OCI-LY1 (cell line): ENCODE data around the gene PTPRM.

Experiments
- H2AFZ ChIP-seq: fragments of 200-600 bp; sonication (generic), shearing (Covaris generic); 2 replicates; pipeline ENCODE4 v1.6.0; 2014; ENCODE audit warnings: antibody characterized with exemption, mild to moderate bottlenecking, low read length
- H3F3A ChIP-seq: fragments of 200-600 bp; sonication (generic), shearing (Covaris generic); 2 replicates; pipeline ENCODE4 v1.6.0; 2014; ENCODE audit warnings: mild to moderate bottlenecking, antibody characterized with exemption, low read length, moderate library complexity; ENCODE audit not compliant: insufficient read depth
- H3K27ac ChIP-seq: fragments of 200-600 bp; sonication (generic); 2 replicates; pipeline ENCODE4 v1.5.1; 2014; ENCODE audit warnings: low read length, mixed run types, mild to moderate bottlenecking, low read depth; ENCODE audit not compliant: poor library complexity, severe bottlenecking
- H3K27me3 ChIP-seq: fragments of 200-600 bp; sonication (generic); 2 replicates; pipeline ENCODE4 v1.6.0; 2014; ENCODE audit warnings: antibody characterized with exemption, mild to moderate bottlenecking, low read length, moderate library complexity; ENCODE audit not compliant: insufficient read depth
- H3K36me3 ChIP-seq: fragments of 200-600 bp; sonication (generic); 2 replicates; pipeline ENCODE4 v1.6.1; 2014; ENCODE audit warnings: mild to moderate bottlenecking, antibody characterized with exemption, low read length, moderate library complexity, mixed read lengths; ENCODE audit not compliant: insufficient read depth
- H3K4me1 ChIP-seq: fragments of 200-600 bp; sonication (generic); 2 replicates; pipeline ENCODE4 v1.5.1; 2014; ENCODE audit warnings: mild to moderate bottlenecking, low read length, moderate library complexity; ENCODE audit not compliant: insufficient read depth, severe bottlenecking
- H3K4me2 ChIP-seq: fragments of 200-600 bp; sonication (generic), shearing (Covaris generic); 2 replicates; pipeline ENCODE4 v1.6.1; 2014; ENCODE audit warnings: low read length
- H3K4me3 ChIP-seq: fragments of 200-600 bp; sonication (generic); 2 replicates; pipeline ENCODE4 v1.5.1; 2014; ENCODE audit warnings: low read length, low read depth, mild to moderate bottlenecking, mixed read lengths; ENCODE audit not compliant: poor library complexity, severe bottlenecking
- H3K79me2 ChIP-seq: fragments of 200-600 bp; shearing (Covaris generic); 2 replicates; pipeline ENCODE4 v1.6.1; 2016; ENCODE audit warnings: mixed run types, low read length, mixed read lengths; ENCODE audit not compliant: insufficient read depth
- H3K9ac ChIP-seq: fragments of 200-600 bp; sonication (generic), shearing (Covaris generic); 2 replicates; pipeline ENCODE4 v1.6.1; 2014; ENCODE audit warnings: mild to moderate bottlenecking, low read length, mixed read lengths
- H3K9me2 ChIP-seq: fragments of 200-600 bp; sonication (generic), shearing (Covaris generic); 2 replicates; pipeline ENCODE4 v1.6.1; 2014; ENCODE audit warnings: low read depth, mild to moderate bottlenecking, low read length, mixed read lengths
- H3K9me3 ChIP-seq: fragments of 200-600 bp; shearing (Covaris generic); 2 replicates; pipeline ENCODE4 v1.6.1; 2014; ENCODE audit warnings: low read length, mixed read lengths
- H4K20me1 ChIP-seq: fragments of 200-600 bp; sonication (generic), shearing (Covaris generic); 2 replicates; pipeline ENCODE4 v1.6.0; 2016; ENCODE audit warnings: mild to moderate bottlenecking, low read length; ENCODE audit not compliant: insufficient read depth
- EZH2 ChIP-seq: fragments of 200-600 bp; sonication (generic), shearing (Covaris generic); IDR thresholded peaks from 2 replicates; pipeline ENCODE4 v1.8.0; 2017; ENCODE audit warnings: borderline replicate concordance, mixed run types, mild to moderate bottlenecking, antibody characterized with exemption, low read length, moderate library complexity, mixed read lengths
- TF ChIP-seq, protein P1 (sequence below): fragments of 200-600 bp; sonication (generic), shearing (Covaris generic); IDR thresholded peaks from 2 replicates; pipeline ENCODE4 v1.5.1; 2017; ENCODE audit warnings: mild to moderate bottlenecking, antibody characterized with exemption, low read length, moderate library complexity, mixed read lengths

The PTPRM gene

DNA sequence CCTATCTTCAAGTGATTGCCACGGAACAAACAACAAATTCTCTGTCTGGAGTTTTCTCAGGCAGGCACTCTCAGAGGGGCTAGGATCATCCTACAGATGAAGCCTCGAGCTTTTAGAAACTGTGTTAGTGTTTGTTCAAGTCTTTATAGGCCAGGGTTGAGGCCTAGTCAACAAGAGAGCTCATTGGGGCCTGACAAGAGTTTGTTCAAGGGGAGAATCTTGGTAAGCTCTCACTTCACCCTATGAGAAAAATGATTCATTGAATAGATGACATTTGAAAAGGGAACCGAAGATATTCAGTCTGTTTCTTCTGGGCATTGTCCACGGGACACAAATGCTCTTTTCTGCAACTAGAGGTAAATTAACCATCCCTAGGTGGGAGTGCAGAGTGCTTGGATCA, 476.9 kb downstream of the PTPRM start:
- Histone ChIP-seq H4K20me1 (no peaks in the 10 kb centered on the region), H2AFZ (no peak overlapping the region), H3K36me3 (no peaks in the 10 kb centered on the region), H3K27ac (no peak overlapping the region), H3K4me2 (no peak overlapping the region), H3K9me3 (no peaks in the 10 kb centered on the region), H3K9ac (no peak overlapping the region), H3K9me2 (no peaks in the 10 kb centered on the region), H3F3A (no peaks in the 10 kb centered on the region), H3K79me2 (no peaks in the 10 kb centered on the region), H3K4me3 (no peak overlapping the region), H3K4me1 (no peaks in the 10 kb centered on the region), H3K27me3 (no peaks in the 10 kb centered on the region)
- TF ChIP-seq, protein P1, sequence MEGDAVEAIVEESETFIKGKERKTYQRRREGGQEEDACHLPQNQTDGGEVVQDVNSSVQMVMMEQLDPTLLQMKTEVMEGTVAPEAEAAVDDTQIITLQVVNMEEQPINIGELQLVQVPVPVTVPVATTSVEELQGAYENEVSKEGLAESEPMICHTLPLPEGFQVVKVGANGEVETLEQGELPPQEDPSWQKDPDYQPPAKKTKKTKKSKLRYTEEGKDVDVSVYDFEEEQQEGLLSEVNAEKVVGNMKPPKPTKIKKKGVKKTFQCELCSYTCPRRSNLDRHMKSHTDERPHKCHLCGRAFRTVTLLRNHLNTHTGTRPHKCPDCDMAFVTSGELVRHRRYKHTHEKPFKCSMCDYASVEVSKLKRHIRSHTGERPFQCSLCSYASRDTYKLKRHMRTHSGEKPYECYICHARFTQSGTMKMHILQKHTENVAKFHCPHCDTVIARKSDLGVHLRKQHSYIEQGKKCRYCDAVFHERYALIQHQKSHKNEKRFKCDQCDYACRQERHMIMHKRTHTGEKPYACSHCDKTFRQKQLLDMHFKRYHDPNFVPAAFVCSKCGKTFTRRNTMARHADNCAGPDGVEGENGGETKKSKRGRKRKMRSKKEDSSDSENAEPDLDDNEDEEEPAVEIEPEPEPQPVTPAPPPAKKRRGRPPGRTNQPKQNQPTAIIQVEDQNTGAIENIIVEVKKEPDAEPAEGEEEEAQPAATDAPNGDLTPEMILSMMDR = no peak
- no peak for TF ChIP-seq EZH2

- Histone ChIP-seq H3K36me3 (no peaks in the 10 kb centered on the region), H3K27me3 (no peaks in the 10 kb centered on the region), H4K20me1 (no peaks in the 10 kb centered on the region), H3F3A (no peaks in the 10 kb centered on the region), H3K79me2 (no peaks in the 10 kb centered on the region), H3K9ac (no peak overlapping the region), H3K4me2 (no peak overlapping the region), H3K4me1 (no peaks in the 10 kb centered on the region), H3K27ac (no peak overlapping the region), H2AFZ (no peak overlapping the region), H3K9me2 (no peaks in the 10 kb centered on the region), H3K9me3 (no peaks in the 10 kb centered on the region), H3K4me3 (no peak overlapping the region)
- no peak for TF ChIP-seq EZH2
Measured at GRCh38 chr18:8045160-8045883, 478.2 kb downstream of the PTPRM start.

GRCh38 chr18:8045884-8046281, 478.8 kb downstream of the PTPRM start:
- Histone ChIP-seq H3K79me2 (no peaks in the 10 kb centered on the region), H3K4me2 (no peak overlapping the region), H3F3A (no peaks in the 10 kb centered on the region), H3K4me3 (no peak overlapping the region), H3K9ac (no peak overlapping the region), H4K20me1 (no peaks in the 10 kb centered on the region), H3K36me3 (no peaks in the 10 kb centered on the region), H3K27ac (no peak overlapping the region), H3K9me3 (no peaks in the 10 kb centered on the region), H3K9me2 (no peaks in the 10 kb centered on the region), H3K4me1 (no peaks in the 10 kb centered on the region), H2AFZ (no peak overlapping the region), H3K27me3 (no peaks in the 10 kb centered on the region)
- no peak for TF ChIP-seq EZH2
- TF ChIP-seq, protein P1 = no peak

DNA sequence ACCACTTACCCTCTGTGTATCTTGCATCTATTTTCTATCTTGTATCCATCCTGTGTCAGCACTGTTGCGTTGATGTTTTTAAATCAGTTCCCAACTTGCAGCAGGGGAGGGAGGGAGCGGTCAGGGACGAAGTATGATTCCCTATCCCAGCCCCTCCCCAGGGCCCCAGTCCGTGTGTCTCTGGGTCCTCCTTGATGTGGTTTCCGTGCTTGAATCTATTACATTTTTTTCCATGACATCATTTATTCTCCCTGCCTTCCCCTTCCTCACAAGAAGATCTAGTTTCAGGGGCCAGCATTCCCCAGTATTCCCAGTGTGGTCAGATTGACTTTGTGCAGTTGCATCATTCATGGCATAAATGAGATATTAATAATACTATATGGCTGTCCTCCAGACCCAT, 479.3 kb downstream of the PTPRM start:
- no peak overlapping the region for H3K9ac ChIP-seq
- no peaks in the 10 kb centered on the region for H3K4me1 ChIP-seq
- no peaks in the 10 kb centered on the region for H3K79me2 ChIP-seq
- no peaks in the 10 kb centered on the region for H3K9me3 ChIP-seq
- H3K27me3 ChIP-seq = no peaks in the 10 kb centered on the region
- no peak overlapping the region for H3K4me2 ChIP-seq
- H4K20me1 ChIP-seq = no peaks in the 10 kb centered on the region
- no peak overlapping the region for H3K27ac ChIP-seq
- no peak overlapping the region for H3K4me3 ChIP-seq
- H3K9me2 ChIP-seq = no peaks in the 10 kb centered on the region
- H3K36me3 ChIP-seq = no peaks in the 10 kb centered on the region
- H2AFZ ChIP-seq = no peak overlapping the region
- H3F3A ChIP-seq = no peaks in the 10 kb centered on the region
- TF ChIP-seq EZH2 = no peak
- TF ChIP-seq, protein P1 = no peak
